Measurements from ENCODE around the gene HIVEP1. TPM values are rescaled to one million over a fixed set of nuclear protein-coding genes. Genes with fewer than 3 reads are reported as not detected.

The HIVEP1 gene
- total RNA-seq, 2 donors from 2014 or later: 33.6 to 35.1 TPM

DNA sequence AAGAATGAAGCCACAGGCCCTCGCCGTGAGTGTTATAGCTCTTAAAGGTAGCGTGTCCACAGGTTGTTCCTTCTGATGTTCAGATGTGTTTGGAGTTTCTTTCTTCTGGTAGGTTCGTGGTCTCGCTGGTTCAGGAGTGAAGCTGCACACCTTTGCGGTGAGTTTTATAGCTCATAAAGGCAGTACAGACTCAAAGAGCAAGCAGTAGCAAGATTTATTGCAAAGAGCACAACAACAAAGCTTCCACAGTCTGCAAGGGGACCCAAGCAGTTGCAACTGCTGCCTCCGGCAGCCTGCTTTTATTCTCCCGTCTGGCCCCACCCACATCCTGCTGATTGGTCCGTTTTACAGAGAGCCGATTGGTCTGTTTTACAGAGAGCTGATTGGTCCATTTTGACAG is 5.2 kb downstream of the HIVEP1 start:
- peaks cover 60% of the 10 kb centered on the region for H3K36me3 Mint-ChIP-seq (ENCODE audit: low read depth)

DNA sequence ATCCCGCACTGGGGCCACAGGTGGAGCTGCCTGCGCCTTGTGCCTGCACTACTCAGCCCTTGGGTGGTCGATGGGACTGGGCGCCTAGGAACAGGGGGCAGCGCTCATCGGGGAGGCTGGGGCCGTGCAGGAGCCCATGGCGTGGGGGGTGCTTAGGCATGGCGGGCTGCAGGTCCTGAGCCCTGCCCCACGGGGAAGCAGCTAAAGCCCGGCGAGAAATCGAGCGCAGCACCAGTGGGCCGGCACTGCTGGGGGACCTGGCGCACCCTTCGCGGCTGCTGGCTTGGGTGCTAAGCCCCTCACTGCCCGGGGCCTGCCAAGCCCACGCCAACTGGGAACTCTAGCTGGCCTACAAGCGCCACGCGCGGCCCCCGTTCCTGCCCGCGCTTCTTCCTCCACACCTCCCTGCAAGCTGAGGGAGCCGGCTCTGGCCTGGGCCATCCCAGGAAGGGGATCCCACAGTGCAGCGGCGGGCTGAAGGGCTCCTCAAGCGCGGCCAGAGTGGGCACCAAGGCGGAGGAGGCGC is 5.8 kb downstream of the HIVEP1 start:
- Histone ChIP-seq H3K4me1 (ENCODE audit: control insufficient read depth, insufficient read depth, low read length) (peaks cover 7% of the 10 kb centered on the region), H3K9me3 (ENCODE audit: control insufficient read depth, low read length) (peaks cover 28% of the 10 kb centered on the region), H3K4me3 (ENCODE audit: low read length) (no peak overlapping the region), H3K27me3 (ENCODE audit: control insufficient read depth, insufficient read depth, low read length, poor library complexity, severe bottlenecking) (no peaks in the 10 kb centered on the region), H3K9ac (ENCODE audit: extremely low read depth, low read length, poor library complexity, severe bottlenecking) (no peak overlapping the region), H3K36me3 (ENCODE audit: control insufficient read depth, insufficient read depth, low read length) (peaks cover 57% of the 10 kb centered on the region), H3K27ac (ENCODE audit: low read depth, low read length) (no peak overlapping the region)
- DNase-seq: no peak
- 93 to 95% methylated on average over 10 to 30 of the region's 34 CpGs for WGBS, 2 experiments (ENCODE audit: insufficient coverage in 1 of 2, insufficient read length in 1 of 2)
- Mint-ChIP-seq H3K27me3 (ENCODE audit: insufficient read depth) (no peaks in the 10 kb centered on the region), H3K4me3 (no peak overlapping the region), H3K4me1 (peaks cover 17% of the 10 kb centered on the region), H3K9me3 (peaks cover 6% of the 10 kb centered on the region), H3K36me3 (ENCODE audit: low read depth) (peaks cover 66% of the 10 kb centered on the region), H3K27ac (no peak overlapping the region)
- TF ChIP-seq, protein P1, sequence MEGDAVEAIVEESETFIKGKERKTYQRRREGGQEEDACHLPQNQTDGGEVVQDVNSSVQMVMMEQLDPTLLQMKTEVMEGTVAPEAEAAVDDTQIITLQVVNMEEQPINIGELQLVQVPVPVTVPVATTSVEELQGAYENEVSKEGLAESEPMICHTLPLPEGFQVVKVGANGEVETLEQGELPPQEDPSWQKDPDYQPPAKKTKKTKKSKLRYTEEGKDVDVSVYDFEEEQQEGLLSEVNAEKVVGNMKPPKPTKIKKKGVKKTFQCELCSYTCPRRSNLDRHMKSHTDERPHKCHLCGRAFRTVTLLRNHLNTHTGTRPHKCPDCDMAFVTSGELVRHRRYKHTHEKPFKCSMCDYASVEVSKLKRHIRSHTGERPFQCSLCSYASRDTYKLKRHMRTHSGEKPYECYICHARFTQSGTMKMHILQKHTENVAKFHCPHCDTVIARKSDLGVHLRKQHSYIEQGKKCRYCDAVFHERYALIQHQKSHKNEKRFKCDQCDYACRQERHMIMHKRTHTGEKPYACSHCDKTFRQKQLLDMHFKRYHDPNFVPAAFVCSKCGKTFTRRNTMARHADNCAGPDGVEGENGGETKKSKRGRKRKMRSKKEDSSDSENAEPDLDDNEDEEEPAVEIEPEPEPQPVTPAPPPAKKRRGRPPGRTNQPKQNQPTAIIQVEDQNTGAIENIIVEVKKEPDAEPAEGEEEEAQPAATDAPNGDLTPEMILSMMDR (conservative IDR thresholded peaks at IDR 0.05): no peak

More for the DNA sequence above, 5.2 kb downstream of the HIVEP1 start:
- no peaks in the 10 kb centered on the region for H3K27me3 ChIP-seq (ENCODE audit: control insufficient read depth, insufficient read depth, low read length, poor library complexity, severe bottlenecking)
- H3K36me3 ChIP-seq (ENCODE audit: control insufficient read depth, insufficient read depth, low read length): peaks cover 57% of the 10 kb centered on the region
- no peak overlapping the region for H3K9ac ChIP-seq (ENCODE audit: extremely low read depth, low read length, poor library complexity, severe bottlenecking)
- peaks cover 6% of the 10 kb centered on the region for H3K9me3 Mint-ChIP-seq
- H3K27me3 Mint-ChIP-seq (ENCODE audit: insufficient read depth): no peaks in the 10 kb centered on the region
- no peak for DNase-seq
- no peak overlapping the region for H3K27ac ChIP-seq (ENCODE audit: low read depth, low read length)
- peaks cover 28% of the 10 kb centered on the region for H3K9me3 ChIP-seq (ENCODE audit: control insufficient read depth, low read length)
- no peak overlapping the region for H3K4me3 Mint-ChIP-seq
- peaks cover 14% of the 10 kb centered on the region for H3K4me1 Mint-ChIP-seq
- H3K27ac Mint-ChIP-seq: no peak overlapping the region
- H3K4me1 ChIP-seq (ENCODE audit: control insufficient read depth, insufficient read depth, low read length): peaks cover 7% of the 10 kb centered on the region
- TF ChIP-seq, protein P1 (conservative IDR thresholded peaks at IDR 0.05): no peak
- 87 to 98% methylated on average over 4 to 10 of the region's 10 CpGs for WGBS, 2 experiments (ENCODE audit: insufficient coverage in 1 of 2, insufficient read length in 1 of 2)
- H3K4me3 ChIP-seq (ENCODE audit: low read length): no peak overlapping the region

DNA sequence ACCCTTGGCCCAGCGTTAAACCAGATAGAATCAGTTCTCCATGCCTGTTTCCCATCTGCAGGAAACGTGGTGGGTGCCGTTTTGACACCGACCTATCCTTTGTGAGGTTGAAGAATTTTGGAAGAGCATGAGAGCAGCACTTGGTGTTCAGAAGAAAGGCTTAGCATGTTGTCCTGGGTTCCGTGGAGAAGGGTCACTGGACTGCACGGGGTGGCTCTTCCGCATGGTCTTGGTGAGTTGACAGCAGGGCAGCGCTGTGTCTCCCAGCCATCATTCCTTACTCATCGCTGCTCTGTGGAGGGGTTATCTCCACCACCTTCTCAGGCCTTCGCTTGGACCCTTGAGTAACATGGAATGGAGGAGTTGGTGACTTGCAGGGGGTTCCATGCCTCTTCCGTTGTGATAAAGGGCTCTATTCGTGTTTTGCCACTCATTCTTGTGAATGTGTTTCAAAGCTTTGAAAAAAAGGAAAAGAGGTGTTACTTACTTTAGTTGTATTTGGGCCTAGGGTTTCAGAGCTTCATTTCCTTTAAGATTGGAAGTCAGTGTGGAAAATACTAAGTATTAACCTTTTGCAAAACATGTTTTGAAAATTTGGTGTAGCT is 8.2 kb downstream of the HIVEP1 start:
- Mint-ChIP-seq H3K27me3 (ENCODE audit: insufficient read depth) (no peaks in the 10 kb centered on the region), H3K4me1 (peaks cover 20% of the 10 kb centered on the region), H3K4me3 (no peak overlapping the region), H3K36me3 (ENCODE audit: low read depth) (peaks cover 58% of the 10 kb centered on the region), H3K9me3 (no peaks in the 10 kb centered on the region), H3K27ac (no peak overlapping the region)
- Histone ChIP-seq H3K36me3 (ENCODE audit: control insufficient read depth, insufficient read depth, low read length) (peaks cover 46% of the 10 kb centered on the region), H3K9me3 (ENCODE audit: control insufficient read depth, low read length) (peaks cover 15% of the 10 kb centered on the region), H3K27ac (ENCODE audit: low read depth, low read length) (no peak overlapping the region), H3K9ac (ENCODE audit: extremely low read depth, low read length, poor library complexity, severe bottlenecking) (no peak overlapping the region), H3K4me3 (ENCODE audit: low read length) (no peak overlapping the region), H3K27me3 (ENCODE audit: control insufficient read depth, insufficient read depth, low read length, poor library complexity, severe bottlenecking) (no peaks in the 10 kb centered on the region), H3K4me1 (ENCODE audit: control insufficient read depth, insufficient read depth, low read length) (peaks cover 7% of the 10 kb centered on the region)
- no peak for DNase-seq
- TF ChIP-seq, protein P1 (conservative IDR thresholded peaks at IDR 0.05): no peak
- 94 to 98% methylated on average over 6 to 12 of the region's 12 CpGs for WGBS, 2 experiments (ENCODE audit: insufficient coverage in 1 of 2, insufficient read length in 1 of 2)

Data from endodermal cell (in vitro differentiated cells).